GM18519 (cell line): ENCODE results near the gene SLC5A11.

Source experiments
- ATAC-seq: cut with Tn5 transposase; IDR thresholded peaks from one replicate; pipeline ENCODE4 v1.9.1; 2021; ENCODE audit warnings: mild to moderate bottlenecking, moderate library complexity; ENCODE audit not compliant: unreplicated experiment, low FRiP score

The SLC5A11 gene

GRCh38 chr16:24955975-24956731 is 110.4 kb downstream of the SLC5A11 start:
- ATAC-seq = no peak

- ATAC-seq = no peak
Measured at GRCh38 chr16:24957887-24958286, 112.1 kb downstream of the SLC5A11 start.
